Heart left ventricle (tissue), 16 donors: ENCODE results near the gene KRTAP4-5. TPM values are rescaled to one million over a fixed set of nuclear protein-coding genes. Genes with fewer than 3 reads are reported as not detected.

Experiments used
- ATAC-seq, 4 donors: fragments of 200-7000 bp; cut with Tn5 transposase; one replicate each; pipeline ENCODE4 v1.9.1; 2020 to 2022; ENCODE audit warnings: moderate library complexity in 4 of 4, mild to moderate bottlenecking in 3 of 4, moderate number of reproducible peaks in 1 of 4
- DNase-seq, 5 donors: peaks; one replicate each; pipeline ENCODE4 v3.0.0-alpha.2; 2020
- H3K27ac ChIP-seq, 12 donors: fragments of 200-600 bp; sonication (generic) in 4 of 12; one replicate each; pipeline versions ENCODE4 v1.5.0 to v1.8.0; 2016 to 2022; ENCODE audit warnings: mild to moderate bottlenecking in 2 of 12
- H3K27me3 ChIP-seq, 9 donors: fragments of 200-600 bp; sonication (generic) in 2 of 9; one replicate each; pipeline versions ENCODE4 v1.5.1 to v1.8.0; 2016 to 2022; ENCODE audit warnings: mild to moderate bottlenecking in 3 of 9
- H3K36me3 ChIP-seq, 9 donors: fragments of 200-600 bp; sonication (generic) in 2 of 9; one replicate each; pipeline versions ENCODE4 v1.5.0 to v1.8.0; 2018 to 2022; ENCODE audit warnings: mild to moderate bottlenecking in 2 of 9
- H3K4me1 ChIP-seq, 12 donors: fragments of 200-600 bp; sonication (generic) in 4 of 12; one replicate each; pipeline versions ENCODE4 v1.5.0 to v1.8.0; 2016 to 2022; ENCODE audit warnings: mild to moderate bottlenecking in 3 of 12
- H3K4me3 ChIP-seq, 12 donors: fragments of 200-600 bp; sonication (generic) in 4 of 12; one replicate each; pipeline versions ENCODE4 v1.5.0 to v1.8.0; 2017 to 2022; ENCODE audit warnings: mild to moderate bottlenecking in 9 of 12, moderate library complexity in 4 of 12
- H3K9me3 ChIP-seq, 12 donors: fragments of 200-600 bp; sonication (generic) in 4 of 12; one replicate each; pipeline versions ENCODE4 v1.5.0 to v1.8.0; 2016 to 2022; ENCODE audit warnings: mild to moderate bottlenecking in 1 of 12
- CTCF ChIP-seq, 12 donors: fragments of 200-600 bp; sonication (generic) in 4 of 12; IDR thresholded peaks; one replicate each; pipeline versions ENCODE4 v1.5.0 to v1.8.0; 2018 to 2022; ENCODE audit warnings: antibody characterized with exemption in 12 of 12, mild to moderate bottlenecking in 5 of 12
- POLR2A ChIP-seq, 2 donors: fragments of 450-650 bp; IDR thresholded peaks; one replicate each; pipeline ENCODE4 v1.6.1; 2017; ENCODE audit warnings: antibody characterized with exemption in 2 of 2, mild to moderate bottlenecking in 2 of 2, moderate library complexity in 2 of 2
- WGBS, 4 donors: extraction: QIAGEN DNeasy Blood & Tissue Kit in 2 of 4; methylation state at CpG; one replicate each; pipeline versions ENCODE4 v1.1.5 to v1.1.7; 2013 to 2018; 5-methylcytosine and 5-hydroxymethylcytosine counted together
- intact Hi-C, 10 donors: fragments of 100-400 bp; cut with DNase I; formaldehyde crosslinking; loops; one replicate each; pipeline versions ENCODE4 v1.11.1 to v1.14.2; 2022
- polyA plus RNA-seq, 2 donors: library from polyadenylated mRNA; stranded (reverse); fragments of 200-250 nt; gene quantifications; one replicate each; pipeline ENCODE4 v1.2.3, GENCODE V29; 2013
- total RNA-seq, 9 donors: library from RNA; depleted of rRNA in 2 of 9; stranded (reverse); fragments of >200 nt in 2 of 9; fragmentation: NEBNext Ultra II Directional in 3 of 9; extraction: Animal tissue kit (Norgen Biotek cat#: 25700) in 3 of 9; gene quantifications; one replicate each; pipeline versions ENCODE4 v1.1.0 to v1.2.4, GENCODE V29; 2016 to 2023
- donor health status: ischemic (EF 13 %, LVEDD 7.1; RV severe dilation, severe dysfunction).
- donor health status: healthy with polysubstance abuse.
- donor health status: DM: no; HTN: yes; CAD: no.
- donor health status: DM: no; HTN: no; CAD: no.
- donor health status: ischemic (EF 25% LVEDD 6.9; RV normal size, moderate dysfunction).
- donor health status: ischemic (EF 25% LVEDD 5.7; RV mildly dilated, moderate dysfunction).
- donor health status: healthy.
- donor health status: DM: yes; HTN: yes; CAD: no.
- donor health status: ischemic (EF 35%, LVEDD 5.7; RV mildly dilated, moderate dysfunction).
- donor health status: nonischemic (EF 11% LVEDD 7.7; RV severe dilation, severe dysfunction).
- donor health status: DM: yes; HTN: yes; CAD: no.
- donor health status: PGD.
- donor health status: ischemic (EF 29% LVEDD 5.4; RV normal size, mild dysfunction).
- donor health status: nonischemic (EF 23%, LVEDD 6.1; RV moderate dilation, normal function).

KRTAP4-5 gene
- total and polyA plus RNA-seq, 11 donors, result not detected

GRCh38 chr17:41185001-41185400 lies 35.4 kb upstream of the KRTAP4-5 start:
- WGBS, 4 donors, result 39 to 49% (median 48%) methylated on average over 1 of the region's 1 CpG
- intact Hi-C loops, result no loop called here
- Histone ChIP-seq H3K36me3 (no peaks in the 10 kb centered on the region), H3K27me3 (peaks cover 0 to 20% (median 0%) of the 10 kb centered on the region in 9 donors), H3K9me3 (peaks cover 0 to 7% (median 0%) of the 10 kb centered on the region in 12 donors), H3K4me3 (no peak overlapping the region), H3K27ac (no peak overlapping the region), H3K4me1 (no peaks in the 10 kb centered on the region)
- DNase-seq (no peak), ATAC-seq (no peak)
- TF ChIP-seq CTCF (IDR thresholded peaks at IDR 0.05) (no peak), POLR2A (IDR thresholded peaks at IDR 0.05) (no peak)

GRCh38 chr17:41184480-41184961 lies 34.9 kb upstream of the KRTAP4-5 start, which contains the start of gene KRTAP4-1:
Gene KRTAP4-1 (minus strand): TSS chr17:41184911. CDS start chr17:41184854, 57 bp downstream.
- Histone ChIP-seq H3K27ac (no peak within 1 kb of the TSS), H3K4me3 (no peak within 1 kb of the TSS), H3K4me1 (no peaks in the 10 kb centered on the region), H3K9me3 (peaks cover 0 to 7% (median 0%) of the 10 kb centered on the region in 12 donors), H3K36me3 (no peaks in the 10 kb centered on the region), H3K27me3 (peaks cover 0 to 20% (median 0%) of the 10 kb centered on the region in 9 donors)
- DNase-seq, result no peak
- 50 to 60% (median 51%) methylated on average over 9 of the region's 9 CpGs for WGBS, 4 donors
- no peak for ATAC-seq
- TF ChIP-seq CTCF (IDR thresholded peaks at IDR 0.05) (no peak), POLR2A (IDR thresholded peaks at IDR 0.05) (no peak)
- intact Hi-C loops, result no loop called here

GRCh38 chr17:41178843-41179616 lies 29.4 kb upstream of the KRTAP4-5 start:
- no peak for ATAC-seq
- intact Hi-C loops, result no loop called here
- no peak for TF ChIP-seq POLR2A (IDR thresholded peaks at IDR 0.05)
- no peak for TF ChIP-seq CTCF (IDR thresholded peaks at IDR 0.05)
- Histone ChIP-seq H3K27ac (no peak overlapping the region), H3K4me1 (no peaks in the 10 kb centered on the region), H3K27me3 (peaks cover 0 to 17% (median 0%) of the 10 kb centered on the region in 9 donors), H3K36me3 (no peaks in the 10 kb centered on the region), H3K9me3 (no peaks in the 10 kb centered on the region), H3K4me3 (no peak overlapping the region)
- WGBS, 4 donors, result 72 to 82% (median 78%) methylated on average over 1 of the region's 1 CpG
- DNase-seq, result no peak

- TF ChIP-seq CTCF (IDR thresholded peaks at IDR 0.05) (no peak), POLR2A (IDR thresholded peaks at IDR 0.05) (no peak)
- Histone ChIP-seq H3K36me3 (no peaks in the 10 kb centered on the region), H3K27ac (no peak overlapping the region), H3K4me3 (no peak overlapping the region), H3K9me3 (no peaks in the 10 kb centered on the region), H3K27me3 (peaks cover 0 to 11% (median 0%) of the 10 kb centered on the region in 9 donors), H3K4me1 (no peaks in the 10 kb centered on the region)
- DNase-seq, result no peak
- intact Hi-C loops, result no loop called here
- WGBS, 4 donors, result 83 to 95% (median 86%) methylated on average over 3 of the region's 3 CpGs
- no peak for ATAC-seq
Observed at GRCh38 chr17:41178341-41178740, 28.7 kb upstream of the KRTAP4-5 start.
